OCI-LY3 (cell line): ENCODE data around the gene BUD13.

Experiments
- CTCF ChIP-seq: fragments of 200-600, 300-600 bp; sonication (generic); IDR thresholded peaks from 2 replicates; pipeline ENCODE4 v1.5.1; 2014; ENCODE audit warnings: antibody characterized with exemption, low read length, low read depth
- EZH2phosphoT487 ChIP-seq: fragments of 200-600 bp; shearing (Covaris generic); IDR thresholded peaks from 2 replicates; pipeline ENCODE4 v1.6.1; 2018; ENCODE audit warnings: antibody characterized with exemption, mixed run types, low read depth

GRCh38 chr11:116738975-116739374, 33.8 kb downstream of the BUD13 start:
- TF ChIP-seq CTCF (no peak), EZH2phosphoT487 (no peak)
